ENCODE measurements around the gene POU6F2.

- TF ChIP-seq CTCF (IDR thresholded peaks at IDR 0.05) (no peak), NFYB (CRISPR knock-in tag; conservative IDR thresholded peaks at IDR 0.05; ENCODE audit: low read depth) (no peak), NFATC4 (CRISPR knock-in tag; IDR thresholded peaks at IDR 0.05) (no peak), NR3C1 (CRISPR knock-in tag; conservative IDR thresholded peaks at IDR 0.05; ENCODE audit: low read depth) (no peak), FOXJ3 (CRISPR knock-in tag; IDR thresholded peaks at IDR 0.05; ENCODE audit: borderline replicate concordance) (no peak), ZNF396 (CRISPR knock-in tag; IDR thresholded peaks at IDR 0.05; ENCODE audit: borderline replicate concordance) (no peak)
- TF ChIP-seq, protein P1, sequence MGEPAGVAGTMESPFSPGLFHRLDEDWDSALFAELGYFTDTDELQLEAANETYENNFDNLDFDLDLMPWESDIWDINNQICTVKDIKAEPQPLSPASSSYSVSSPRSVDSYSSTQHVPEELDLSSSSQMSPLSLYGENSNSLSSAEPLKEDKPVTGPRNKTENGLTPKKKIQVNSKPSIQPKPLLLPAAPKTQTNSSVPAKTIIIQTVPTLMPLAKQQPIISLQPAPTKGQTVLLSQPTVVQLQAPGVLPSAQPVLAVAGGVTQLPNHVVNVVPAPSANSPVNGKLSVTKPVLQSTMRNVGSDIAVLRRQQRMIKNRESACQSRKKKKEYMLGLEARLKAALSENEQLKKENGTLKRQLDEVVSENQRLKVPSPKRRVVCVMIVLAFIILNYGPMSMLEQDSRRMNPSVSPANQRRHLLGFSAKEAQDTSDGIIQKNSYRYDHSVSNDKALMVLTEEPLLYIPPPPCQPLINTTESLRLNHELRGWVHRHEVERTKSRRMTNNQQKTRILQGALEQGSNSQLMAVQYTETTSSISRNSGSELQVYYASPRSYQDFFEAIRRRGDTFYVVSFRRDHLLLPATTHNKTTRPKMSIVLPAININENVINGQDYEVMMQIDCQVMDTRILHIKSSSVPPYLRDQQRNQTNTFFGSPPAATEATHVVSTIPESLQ (CRISPR knock-in tag; IDR thresholded peaks at IDR 0.05), result no peak
- TF ChIP-seq, protein P2, sequence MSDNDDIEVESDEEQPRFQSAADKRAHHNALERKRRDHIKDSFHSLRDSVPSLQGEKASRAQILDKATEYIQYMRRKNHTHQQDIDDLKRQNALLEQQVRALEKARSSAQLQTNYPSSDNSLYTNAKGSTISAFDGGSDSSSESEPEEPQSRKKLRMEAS (CRISPR knock-in tag; IDR thresholded peaks at IDR 0.05), result no peak
Measured at GRCh38 chr7:39001595-39001994, 23.9 kb downstream of the POU6F2 start.
